Bronchial epithelial cell (primary cell): ENCODE measurements around the gene AKT3. TPM values are rescaled to one million over a fixed set of nuclear protein-coding genes. Genes with fewer than 3 reads are reported as not detected.
"Not testable (repeated sequence)": the region's sequence is repeated elsewhere in the genome, so short reads cannot be mapped to it uniquely, and the experiment has no call there.

Experiments used
- DNase-seq: peaks from one replicate; pipeline ENCODE4 v3.0.0-alpha.2; 2010; ENCODE audit warnings: low read depth
- FAIRE-seq: peaks from 2 replicates; lab custom pipeline; 2011; peaks lifted over from hg19 to GRCh38; lab: Jason Lieb, UNC
- H3K27me3 ChIP-seq: 2 replicates; pipeline ENCODE4 v1.5.1; 2011; ENCODE audit warnings: low read length; ENCODE audit not compliant: control insufficient read depth, insufficient read depth
- H3K36me3 ChIP-seq: 2 replicates; pipeline ENCODE4 v1.5.1; 2011; ENCODE audit warnings: low read length; ENCODE audit not compliant: control insufficient read depth, insufficient read depth
- H3K4me3 ChIP-seq: 2 replicates; pipeline ENCODE4 v1.5.1; 2011; ENCODE audit warnings: mild to moderate bottlenecking, low read depth, low read length, control low read depth
- CTCF ChIP-seq: IDR thresholded peaks from 2 replicates; pipeline ENCODE4 v1.5.1; 2011; ENCODE audit warnings: mild to moderate bottlenecking, moderate library complexity, low read length, control low read depth, inconsistent platforms; ENCODE audit not compliant: insufficient read depth, severe bottlenecking
- total RNA-seq: library from RNA; depleted of rRNA; stranded (reverse); fragments of >200 nt; gene quantifications from 2 replicates; pipeline ENCODE4 v1.2.1, GENCODE V29; 2014

Gene AKT3
- total RNA-seq, 1 donor from 2014 or later = 7.9 TPM

- DNase-seq (no peak), FAIRE-seq (no peak)
- TF ChIP-seq CTCF = no peak
- no peak overlapping the region for H3K4me3 ChIP-seq
- no peaks in the 10 kb centered on the region for H3K27me3 ChIP-seq
- no peaks in the 10 kb centered on the region for H3K36me3 ChIP-seq
Observed at GRCh38 chr1:243792401-243792800, 57.6 kb downstream of the AKT3 start.

GRCh38 chr1:243791586-243792267, 58.3 kb downstream of the AKT3 start:
- H3K36me3 ChIP-seq = no peaks in the 10 kb centered on the region
- FAIRE-seq = no peak
- TF ChIP-seq CTCF = no peak
- H3K4me3 ChIP-seq = no peak overlapping the region
- DNase-seq = no peak
- no peaks in the 10 kb centered on the region for H3K27me3 ChIP-seq

- DNase-seq (no peak), FAIRE-seq (no peak)
- no peak for TF ChIP-seq CTCF
- H3K36me3 ChIP-seq = no peaks in the 10 kb centered on the region
- H3K27me3 ChIP-seq = no peaks in the 10 kb centered on the region
- H3K4me3 ChIP-seq = no peak overlapping the region
Observed at GRCh38 chr1:243790404-243790803, 59.6 kb downstream of the AKT3 start.

- TF ChIP-seq CTCF = no peak
- DNase-seq (no peak), FAIRE-seq (no peak)
- no peak overlapping the region for H3K4me3 ChIP-seq
- no peaks in the 10 kb centered on the region for H3K27me3 ChIP-seq
- no peaks in the 10 kb centered on the region for H3K36me3 ChIP-seq
Observed at GRCh38 chr1:243786531-243786930, 63.5 kb downstream of the AKT3 start.

- no peaks in the 10 kb centered on the region for H3K36me3 ChIP-seq
- no peak for DNase-seq
- TF ChIP-seq CTCF = no peak
- no peak for FAIRE-seq
- no peak overlapping the region for H3K4me3 ChIP-seq
- H3K27me3 ChIP-seq = no peaks in the 10 kb centered on the region
Observed at GRCh38 chr1:243784506-243784905, 65.5 kb downstream of the AKT3 start.

- no peaks in the 10 kb centered on the region for H3K27me3 ChIP-seq
Observed at GRCh38 chr1:243783714-243784113, 66.3 kb downstream of the AKT3 start.

GRCh38 chr1:243772361-243773050, 77.5 kb downstream of the AKT3 start:
- FAIRE-seq, DNase-seq, H3K27me3 ChIP-seq, H3K36me3 ChIP-seq, H3K4me3 ChIP-seq: not testable (repeated sequence)

More at GRCh38 chr1:243783714-243784113, 66.3 kb downstream of the AKT3 start:
- no peaks in the 10 kb centered on the region for H3K36me3 ChIP-seq
- no peak for TF ChIP-seq CTCF
- no peak for FAIRE-seq
- DNase-seq = no peak
- H3K4me3 ChIP-seq = no peak overlapping the region
